Thoracic aorta (tissue), 2 donors: ENCODE measurements around the gene CTDP1. TPM values are rescaled to one million over a fixed set of nuclear protein-coding genes. Genes with fewer than 3 reads are reported as not detected.
"Not testable (repeated sequence)": the region's sequence is repeated elsewhere in the genome, so short reads cannot be mapped to it uniquely, and the experiment has no call there.

ENCODE experiments used
- ATAC-seq: fragments of 150-250 bp; one replicate; pipeline ENCODE4 v1.8.0; 2017; ENCODE audit warnings: low read depth; ENCODE audit not compliant: insufficient number of reproducible peaks, low FRiP score
- DNase-seq: peaks from one replicate; pipeline ENCODE4 v3.0.0-alpha.2; 2020; ENCODE audit warnings: low spot score
- H3K27ac ChIP-seq, 2 donors: fragments of 200-600 bp; sonication (generic); 1 replicate in 1 of 2; 2 replicates in 1 of 2; pipeline ENCODE4 v1.5.1; 2016; ENCODE audit warnings: mild to moderate bottlenecking in 2 of 2, moderate library complexity in 2 of 2
- H3K27me3 ChIP-seq: fragments of 200-600 bp; sonication (generic); replicated peaks from 2 replicates; pipeline ENCODE4 v1.6.0; 2016; ENCODE audit warnings: mild to moderate bottlenecking; ENCODE audit not compliant: insufficient read depth
- H3K36me3 ChIP-seq: fragments of 200-600 bp; sonication (generic); one replicate; pipeline ENCODE4 v1.5.1; 2016
- H3K4me1 ChIP-seq, 2 donors: fragments of 200-600 bp; sonication (generic); 1 replicate in 1 of 2; 2 replicates in 1 of 2; pipeline versions ENCODE4 v1.5.1 to v1.6.0; 2016; ENCODE audit warnings: low read depth in 2 of 2, mild to moderate bottlenecking in 1 of 2; ENCODE audit not compliant: control insufficient read depth in 1 of 2
- H3K4me3 ChIP-seq: fragments of 200-600 bp; sonication (generic); 2 replicates; pipeline ENCODE4 v1.5.1; 2016; ENCODE audit warnings: mild to moderate bottlenecking
- H3K9me3 ChIP-seq: fragments of 200-600 bp; sonication (generic); 2 replicates; pipeline ENCODE4 v1.5.1; 2016
- total RNA-seq, 2 donors: library from RNA; depleted of rRNA; stranded (reverse); fragments of >200 nt; gene quantifications; one replicate each; pipeline versions ENCODE4 v1.1.0 to v1.2.3, GENCODE V29; 2016
- TF ChIP-seq, protein P1 (sequence below): fragments of 200-600 bp; sonication (generic); IDR thresholded peaks from one replicate; pipeline ENCODE4 v1.5.1; 2019; ENCODE audit warnings: antibody characterized with exemption

CTDP1 gene
- total RNA-seq, 2 donors from 2014 or later, result 25.0 to 28.0 TPM

GRCh38 chr18:79692886-79693285 lies 13.3 kb downstream of the CTDP1 start:
- ATAC-seq (no peak), DNase-seq (no peak)
- no peaks in the 10 kb centered on the region for H3K9me3 ChIP-seq

GRCh38 chr18:79693561-79694205 lies 14.1 kb downstream of the CTDP1 start:
- Histone ChIP-seq H3K27me3 (no peaks in the 10 kb centered on the region), H3K36me3 (peaks cover 19% of the 10 kb centered on the region), H3K4me1 (no peaks in the 10 kb centered on the region), H3K27ac (no peak overlapping the region), H3K4me3 (no peak overlapping the region), H3K9me3 (no peaks in the 10 kb centered on the region)
- TF ChIP-seq, protein P1, sequence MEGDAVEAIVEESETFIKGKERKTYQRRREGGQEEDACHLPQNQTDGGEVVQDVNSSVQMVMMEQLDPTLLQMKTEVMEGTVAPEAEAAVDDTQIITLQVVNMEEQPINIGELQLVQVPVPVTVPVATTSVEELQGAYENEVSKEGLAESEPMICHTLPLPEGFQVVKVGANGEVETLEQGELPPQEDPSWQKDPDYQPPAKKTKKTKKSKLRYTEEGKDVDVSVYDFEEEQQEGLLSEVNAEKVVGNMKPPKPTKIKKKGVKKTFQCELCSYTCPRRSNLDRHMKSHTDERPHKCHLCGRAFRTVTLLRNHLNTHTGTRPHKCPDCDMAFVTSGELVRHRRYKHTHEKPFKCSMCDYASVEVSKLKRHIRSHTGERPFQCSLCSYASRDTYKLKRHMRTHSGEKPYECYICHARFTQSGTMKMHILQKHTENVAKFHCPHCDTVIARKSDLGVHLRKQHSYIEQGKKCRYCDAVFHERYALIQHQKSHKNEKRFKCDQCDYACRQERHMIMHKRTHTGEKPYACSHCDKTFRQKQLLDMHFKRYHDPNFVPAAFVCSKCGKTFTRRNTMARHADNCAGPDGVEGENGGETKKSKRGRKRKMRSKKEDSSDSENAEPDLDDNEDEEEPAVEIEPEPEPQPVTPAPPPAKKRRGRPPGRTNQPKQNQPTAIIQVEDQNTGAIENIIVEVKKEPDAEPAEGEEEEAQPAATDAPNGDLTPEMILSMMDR, result no peak
- no peak for DNase-seq
- ATAC-seq, result no peak

More at GRCh38 chr18:79692886-79693285, 13.3 kb downstream of the CTDP1 start:
- H3K4me1 ChIP-seq, result no peaks in the 10 kb centered on the region
- no peaks in the 10 kb centered on the region for H3K27me3 ChIP-seq
- H3K4me3 ChIP-seq, result no peak overlapping the region
- H3K27ac ChIP-seq, result no peak overlapping the region
- peaks cover 11% of the 10 kb centered on the region for H3K36me3 ChIP-seq
- TF ChIP-seq, protein P1, result no peak

DNA sequence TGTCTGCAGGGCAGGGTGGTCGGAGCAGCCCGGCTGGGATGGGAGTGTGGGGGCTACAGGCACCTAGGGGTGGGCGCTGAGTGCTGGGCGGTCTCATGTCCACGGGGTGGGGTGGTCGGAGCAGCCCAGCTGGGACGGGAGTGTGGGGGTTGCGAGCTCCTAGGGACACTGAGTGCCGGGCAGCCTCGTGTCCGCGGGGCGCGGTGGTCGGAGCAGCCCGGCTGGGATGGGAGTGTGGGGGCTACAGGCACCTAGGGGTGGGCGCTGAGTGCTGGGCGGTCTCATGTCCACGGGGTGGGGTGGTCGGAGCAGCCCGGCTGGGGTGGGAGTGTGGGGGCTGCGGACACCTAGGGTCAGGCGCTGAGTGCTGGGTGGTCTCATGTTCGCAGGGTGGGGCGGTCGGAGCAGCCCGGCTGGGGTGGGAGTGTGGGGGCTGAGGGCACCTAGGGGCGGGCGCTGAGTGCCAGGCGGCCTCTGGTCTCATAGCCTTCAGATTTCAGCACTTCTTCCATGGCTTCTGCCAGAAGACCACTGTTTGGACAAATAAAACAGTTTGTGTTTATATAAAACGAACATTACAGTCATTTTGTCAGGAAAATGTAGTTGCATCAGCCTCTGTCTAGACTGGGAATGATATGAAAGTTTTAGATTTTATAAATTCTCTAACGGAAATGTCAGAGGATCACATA lies 14.7 kb downstream of the CTDP1 start:
- not testable (repeated sequence) for DNase-seq, H3K4me3 ChIP-seq, H3K27ac ChIP-seq, ATAC-seq, H3K4me1 ChIP-seq, H3K27me3 ChIP-seq, H3K9me3 ChIP-seq
- H3K36me3 ChIP-seq, result peaks cover 23% of the 10 kb centered on the region

DNA sequence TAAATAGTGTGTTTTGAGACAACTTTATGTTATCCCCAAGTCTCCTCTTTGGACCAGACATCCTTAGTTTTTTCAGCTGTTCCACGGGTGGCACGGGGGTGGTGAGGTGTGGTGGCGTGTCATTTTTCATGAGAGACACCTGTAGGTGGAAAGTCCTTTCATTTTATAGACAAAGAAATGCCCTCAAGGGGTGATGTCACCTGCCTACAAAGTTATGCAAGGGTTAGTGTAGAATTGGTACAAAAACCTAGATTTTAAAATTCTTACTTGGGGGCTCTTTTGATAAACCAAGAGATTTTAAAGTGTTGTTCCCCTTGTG lies 15.3 kb downstream of the CTDP1 start:
- Histone ChIP-seq H3K9me3 (no peaks in the 10 kb centered on the region), H3K4me1 (no peaks in the 10 kb centered on the region), H3K36me3 (peaks cover 28% of the 10 kb centered on the region), H3K27me3 (no peaks in the 10 kb centered on the region), H3K4me3 (no peak overlapping the region), H3K27ac (no peak overlapping the region)
- TF ChIP-seq, protein P1, result no peak
- ATAC-seq, result no peak
- DNase-seq, result no peak

GRCh38 chr18:79695269-79695668 lies 15.7 kb downstream of the CTDP1 start:
- Histone ChIP-seq H3K9me3 (no peaks in the 10 kb centered on the region), H3K27ac (no peak overlapping the region), H3K36me3 (peaks cover 32% of the 10 kb centered on the region), H3K4me1 (no peaks in the 10 kb centered on the region), H3K27me3 (no peaks in the 10 kb centered on the region), H3K4me3 (no peak overlapping the region)
- TF ChIP-seq, protein P1, result no peak
- DNase-seq, result no peak
- no peak for ATAC-seq
